NCI-H1436 treated with DMSO at 0.1 percent for 48 hours (cell line): ENCODE measurements around the gene FOXP4.

Experiments used
- DNase-seq: peaks from one replicate; lab custom pipeline; 2025; lab: John Stamatoyannopoulos, UW

The FOXP4 gene

GRCh38 chr6:41583565-41583964 lies 37.4 kb downstream of the FOXP4 start:
- DNase-seq = no peak

GRCh38 chr6:41584205-41584604 lies 38.0 kb downstream of the FOXP4 start:
- no peak for DNase-seq

GRCh38 chr6:41584668-41585205 lies 38.6 kb downstream of the FOXP4 start:
- no peak for DNase-seq

GRCh38 chr6:41585605-41586004 lies 39.4 kb downstream of the FOXP4 start:
- no peak for DNase-seq

GRCh38 chr6:41586252-41587007 lies 40.2 kb downstream of the FOXP4 start:
- no peak for DNase-seq

GRCh38 chr6:41587131-41587879 lies 41.1 kb downstream of the FOXP4 start:
- DNase-seq = no peak

GRCh38 chr6:41588111-41588510 lies 41.9 kb downstream of the FOXP4 start:
- DNase-seq = no peak

- DNase-seq = no peak
Observed at GRCh38 chr6:41589223-41589622, 43.0 kb downstream of the FOXP4 start.

- no peak for DNase-seq
Observed at GRCh38 chr6:41589636-41590622, 43.7 kb downstream of the FOXP4 start.

GRCh38 chr6:41591122-41591521 lies 44.9 kb downstream of the FOXP4 start:
- no peak for DNase-seq

- no peak for DNase-seq
Observed at GRCh38 chr6:41591859-41592502, 45.8 kb downstream of the FOXP4 start.

GRCh38 chr6:41593406-41593805 lies 47.2 kb downstream of the FOXP4 start:
- DNase-seq = no peak

GRCh38 chr6:41593839-41594238 lies 47.7 kb downstream of the FOXP4 start:
- no peak for DNase-seq

GRCh38 chr6:41594326-41594725 lies 48.1 kb downstream of the FOXP4 start:
- no peak for DNase-seq

- DNase-seq = no peak
Observed at GRCh38 chr6:41594766-41595165, 48.6 kb downstream of the FOXP4 start.

- no peak for DNase-seq
Observed at GRCh38 chr6:41595166-41595565, 49.0 kb downstream of the FOXP4 start.

- DNase-seq = no peak
Observed at GRCh38 chr6:41596096-41596685, 50.0 kb downstream of the FOXP4 start.

- no peak for DNase-seq
Observed at GRCh38 chr6:41596807-41597206, 50.6 kb downstream of the FOXP4 start.

GRCh38 chr6:41597246-41598000 lies 51.2 kb downstream of the FOXP4 start:
- DNase-seq = no peak

- DNase-seq = no peak
Observed at GRCh38 chr6:41598670-41599014, 52.5 kb downstream of the FOXP4 start.
